Stimulated activated CD8-positive, alpha-beta memory T cell treated with anti-CD3 and anti-CD28 coated beads, Interleukin-4, amount 100 ng/mL, for 1 hour (primary cell): Measurements from ENCODE around the gene ENTPD6.
A peak's percentile ranks its signal among the peaks of the same experiment; 100 is the strongest.
"Not testable (repeated sequence)": the region's sequence is repeated elsewhere in the genome, so short reads cannot be mapped to it uniquely, and the experiment has no call there.

Experiments used
- DNase-seq, 2 donors: peaks; one replicate each; pipeline ENCODE4 v3.0.0-alpha.2; 2020; ENCODE audit warnings: low read depth in 2 of 2, low spot score in 1 of 2

Gene ENTPD6

GRCh38 chr20:25195014-25195961, at the start of gene ENTPD6:
TSS of gene ENTPD6 (plus strand) at chr20:25195712. CDS start at chr20:25206537, 10,825 bp downstream.
- peak; percentile 88 to 92 for DNase-seq

GRCh38 chr20:25146976-25147375, 48.5 kb upstream of the ENTPD6 start:
- DNase-seq: no peak

GRCh38 chr20:25147716-25148115, 47.8 kb upstream of the ENTPD6 start:
- DNase-seq: no peak

- DNase-seq: peak in 1 of 2 donors; percentile 23
These were observed 47.1 kb upstream of the ENTPD6 start for GRCh38 chr20:25148181-25148981.

- no peak for DNase-seq
These were observed 46.3 kb upstream of the ENTPD6 start for GRCh38 chr20:25148982-25149846.

GRCh38 chr20:25150016-25150415, 45.5 kb upstream of the ENTPD6 start:
- DNase-seq: no peak

- no peak for DNase-seq
These were observed 37.5 kb upstream of the ENTPD6 start for GRCh38 chr20:25158043-25158442.

GRCh38 chr20:25160467-25160866, 35.0 kb upstream of the ENTPD6 start:
- DNase-seq: no peak

- no peak for DNase-seq
These were observed 34.6 kb upstream of the ENTPD6 start for GRCh38 chr20:25160897-25161296.

GRCh38 chr20:25165128-25165527, 30.4 kb upstream of the ENTPD6 start:
- DNase-seq: no peak

GRCh38 chr20:25166105-25166782, 29.3 kb upstream of the ENTPD6 start:
- DNase-seq: not testable (repeated sequence)

- no peak for DNase-seq
These were observed 22.2 kb upstream of the ENTPD6 start for GRCh38 chr20:25173321-25173720.

- no peak for DNase-seq
These were observed 21.6 kb upstream of the ENTPD6 start for GRCh38 chr20:25173886-25174308.

- DNase-seq: no peak
These were observed 19.3 kb upstream of the ENTPD6 start for GRCh38 chr20:25176184-25176583.

- DNase-seq: no peak
These were observed 17.6 kb upstream of the ENTPD6 start for GRCh38 chr20:25177890-25178321.

- no peak for DNase-seq
These were observed 16.7 kb upstream of the ENTPD6 start for GRCh38 chr20:25178563-25179438.

GRCh38 chr20:25179439-25180089, 15.9 kb upstream of the ENTPD6 start:
- no peak for DNase-seq

- DNase-seq: not testable (repeated sequence)
These were observed 11.1 kb upstream of the ENTPD6 start for GRCh38 chr20:25184391-25184790.

GRCh38 chr20:25187220-25187619, 8.3 kb upstream of the ENTPD6 start:
- no peak for DNase-seq
